NCI-H187 treated with DMSO at 0.1 percent for 48 hours (cell line): Measurements from ENCODE around the gene MAP4K4.
"Not testable (repeated sequence)": the region's sequence is repeated elsewhere in the genome, so short reads cannot be mapped to it uniquely, and the experiment has no call there.

Experiments used
- DNase-seq: peaks from one replicate; lab custom pipeline; 2025; lab: John Stamatoyannopoulos, UW

The MAP4K4 gene

GRCh38 chr2:101909760-101910159, 212.3 kb downstream of the MAP4K4 start:
- DNase-seq: no peak

DNA sequence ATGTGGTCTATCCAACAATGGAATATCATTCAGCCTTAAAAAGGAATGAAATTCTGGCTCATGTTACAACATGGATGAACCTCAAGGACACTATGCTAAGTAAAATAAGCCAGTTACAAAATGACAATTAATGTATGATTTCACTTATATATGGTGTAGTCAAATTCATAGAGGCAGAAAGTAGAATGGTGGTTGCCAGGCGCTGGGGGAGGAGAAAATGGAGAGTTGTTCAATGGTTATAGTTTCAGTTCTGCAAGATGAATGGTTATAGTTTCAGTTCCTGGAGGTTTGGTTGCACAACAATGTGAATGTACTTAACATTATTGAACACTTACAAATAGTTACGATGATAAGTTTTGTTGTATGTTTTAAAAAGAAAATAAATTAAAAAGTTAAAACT, 215.0 kb downstream of the MAP4K4 start:
- DNase-seq: no peak

GRCh38 chr2:101921319-101921952, 223.9 kb downstream of the MAP4K4 start:
- DNase-seq: no peak

GRCh38 chr2:101921953-101922325, 224.4 kb downstream of the MAP4K4 start:
- no peak for DNase-seq

GRCh38 chr2:101924311-101924710, 226.8 kb downstream of the MAP4K4 start:
- DNase-seq: not testable (repeated sequence)

GRCh38 chr2:101930019-101930418, 232.5 kb downstream of the MAP4K4 start:
- DNase-seq: no peak

GRCh38 chr2:101930847-101931246, 233.3 kb downstream of the MAP4K4 start:
- DNase-seq: no peak

DNA sequence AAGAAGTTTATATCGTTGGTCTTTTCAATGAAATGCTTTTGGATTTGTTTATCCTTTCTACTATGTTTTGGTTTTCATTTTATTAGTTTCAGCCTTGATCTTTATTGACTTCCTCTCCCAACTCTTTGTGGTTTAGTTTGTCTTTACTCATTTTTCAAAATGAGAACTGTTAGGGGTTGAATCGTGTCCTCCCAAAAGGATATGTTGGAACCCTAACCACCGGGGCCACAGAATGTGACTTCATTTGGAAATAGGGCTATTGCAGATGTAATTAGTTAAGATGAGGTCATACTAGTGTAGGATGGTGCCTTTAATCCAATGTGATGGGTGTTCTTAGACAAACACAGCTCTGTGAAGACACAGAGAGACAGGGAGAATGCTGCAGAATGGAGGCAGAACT, 233.9 kb downstream of the MAP4K4 start:
- DNase-seq: no peak

DNA sequence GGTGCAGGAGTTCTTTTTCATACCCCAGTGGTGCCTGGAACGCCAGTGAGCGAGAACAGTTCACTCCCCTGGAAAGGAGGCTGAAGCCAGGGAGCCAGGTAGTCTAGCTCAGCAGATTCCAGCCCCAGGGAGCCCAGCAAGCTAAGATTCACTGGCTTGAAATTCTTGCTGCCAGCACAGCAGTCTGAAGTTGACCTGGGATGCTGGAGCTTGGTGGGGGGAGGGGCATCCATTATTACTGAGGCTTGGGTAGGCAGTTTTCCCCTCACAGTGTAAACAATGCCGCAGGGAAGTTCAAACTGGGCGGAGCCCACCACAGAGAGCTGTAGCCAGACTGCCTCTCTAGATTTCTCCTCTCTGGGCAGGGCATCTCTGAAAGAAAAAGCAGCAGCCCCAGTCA, 238.3 kb downstream of the MAP4K4 start:
- not testable (repeated sequence) for DNase-seq

GRCh38 chr2:101942851-101943250, 245.3 kb downstream of the MAP4K4 start:
- DNase-seq: no peak
